Suppressor macrophage treated with lipopolysaccharide for 1 hour (primary cell): ENCODE measurements around the gene ZBTB24.
A peak's percentile ranks its signal among the peaks of the same experiment; 100 is the strongest.

Experiments
- DNase-seq, 3 donors: peaks; one replicate each; pipeline ENCODE4 v3.0.0-alpha.2; 2020 to 2022

The ZBTB24 gene

DNA sequence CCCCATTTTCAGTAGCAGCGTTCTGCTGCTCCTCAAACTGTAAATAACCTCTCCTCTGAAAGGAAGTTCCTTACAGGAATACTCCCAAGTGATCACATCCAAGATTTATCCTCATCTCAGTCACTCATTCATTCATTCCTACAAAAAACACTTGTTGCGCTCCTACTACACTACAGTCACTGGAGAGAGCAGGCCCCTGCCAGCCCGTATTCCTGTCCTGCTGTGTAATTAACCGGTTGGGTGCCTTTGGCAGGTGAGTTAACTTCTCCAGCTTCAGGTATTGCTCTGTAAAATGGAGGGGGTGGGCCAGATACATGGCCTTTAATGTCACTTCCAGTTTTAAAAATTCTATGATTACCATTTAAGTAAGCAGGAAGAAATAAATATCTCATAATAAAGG lies 15.0 kb upstream of the ZBTB24 start:
- no peak for DNase-seq

GRCh38 chr6:109496036-109496772 lies 13.2 kb upstream of the ZBTB24 start:
- no peak for DNase-seq

DNA sequence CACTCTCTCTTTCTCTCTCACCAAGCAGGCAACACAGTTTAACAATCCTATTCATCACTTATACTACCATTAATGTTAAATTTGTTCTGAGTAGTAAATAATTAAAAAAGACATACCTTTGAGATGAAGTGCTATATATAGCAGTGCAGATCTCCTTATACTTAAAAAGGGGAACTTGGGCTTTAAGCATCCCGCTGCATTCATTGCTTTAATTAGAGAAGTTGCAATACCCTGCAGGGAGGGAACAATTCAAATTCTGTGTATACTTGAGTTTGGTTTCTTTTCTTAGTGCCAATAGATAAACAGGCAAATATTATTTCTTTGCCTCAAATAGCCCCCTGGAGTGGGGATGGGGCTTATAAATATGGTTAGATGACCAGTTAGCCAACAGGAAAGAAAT lies 10.8 kb upstream of the ZBTB24 start:
- DNase-seq: peak; percentile 45 to 58 (median 56)

DNA sequence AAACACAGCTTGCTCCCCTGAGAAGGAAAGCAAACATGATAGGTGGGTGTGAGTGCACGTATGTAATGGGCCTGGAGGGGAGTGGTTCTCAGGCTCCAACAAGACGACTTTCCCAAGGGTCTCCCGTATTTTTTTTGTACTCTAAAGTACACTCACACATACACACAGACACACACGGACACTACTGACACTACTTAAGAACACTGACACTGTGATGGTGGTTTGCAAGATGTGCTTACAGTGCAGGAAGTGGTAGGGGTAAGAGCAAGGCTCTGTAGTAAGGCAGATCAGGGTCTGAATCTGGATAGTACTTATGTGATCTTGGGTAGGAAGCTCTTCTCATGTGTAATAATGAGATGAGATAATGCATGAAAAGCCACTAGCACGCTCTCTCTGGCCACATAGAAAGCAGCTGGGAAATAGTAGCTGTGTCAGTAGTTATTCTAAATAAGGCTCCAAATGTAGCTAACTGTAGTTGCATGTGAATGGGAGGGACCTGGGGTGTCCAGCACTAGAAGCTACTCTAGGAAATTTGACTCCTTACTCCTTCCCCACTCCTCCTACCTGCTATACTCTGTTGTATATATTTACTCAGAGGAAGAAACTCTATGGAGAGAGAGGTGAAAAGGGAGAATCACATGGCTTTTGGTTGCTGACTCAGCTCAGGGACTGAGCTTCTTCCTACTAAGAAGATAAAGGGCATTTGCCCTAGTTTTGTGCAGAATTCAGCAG lies 8.4 kb upstream of the ZBTB24 start:
- DNase-seq: no peak

DNA sequence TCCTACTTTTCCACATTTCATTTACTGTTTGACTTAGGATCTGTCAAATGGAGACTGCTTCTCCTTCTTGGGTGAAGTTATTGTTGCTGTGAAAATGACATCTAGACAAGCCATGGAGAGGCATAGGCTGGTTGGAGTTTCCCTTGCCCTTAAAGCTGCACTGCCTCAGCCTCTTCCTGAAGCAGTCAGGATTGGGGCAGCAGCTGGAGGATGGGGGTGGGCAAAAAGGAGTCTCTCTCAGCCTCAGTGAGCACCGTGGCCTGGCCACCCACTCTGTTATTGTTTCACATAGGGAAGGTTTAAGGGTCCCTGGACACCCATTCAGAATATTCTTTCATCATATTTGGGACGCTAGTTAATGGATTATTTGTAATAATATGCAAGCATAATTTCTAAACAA lies 7.7 kb upstream of the ZBTB24 start:
- no peak for DNase-seq

- DNase-seq: no peak
Observed at GRCh38 chr6:109488001-109488400, 5.0 kb upstream of the ZBTB24 start.

DNA sequence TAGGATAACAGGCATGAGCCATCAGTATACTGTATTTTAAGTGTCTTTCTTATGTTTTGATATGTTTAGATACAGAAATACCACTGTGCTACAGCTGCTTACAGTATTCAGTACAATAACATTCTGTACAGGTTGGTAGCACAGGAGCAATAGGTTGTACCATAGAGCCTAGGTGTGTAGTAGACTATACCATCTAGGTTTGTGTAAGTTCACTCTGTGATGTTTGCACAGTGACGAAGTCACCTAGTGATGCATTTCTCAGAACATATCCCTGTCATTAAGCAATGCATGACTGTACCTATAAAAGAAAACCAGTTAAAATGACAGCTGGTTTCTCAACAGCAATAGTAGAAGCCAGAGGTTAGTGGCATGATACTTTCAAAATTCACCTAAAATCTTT lies 3.0 kb upstream of the ZBTB24 start:
- DNase-seq: no peak

GRCh38 chr6:109485266-109485935 lies 2.4 kb upstream of the ZBTB24 start:
- DNase-seq: no peak

GRCh38 chr6:109484122-109484521 lies 1.1 kb upstream of the ZBTB24 start:
- DNase-seq: no peak

DNA sequence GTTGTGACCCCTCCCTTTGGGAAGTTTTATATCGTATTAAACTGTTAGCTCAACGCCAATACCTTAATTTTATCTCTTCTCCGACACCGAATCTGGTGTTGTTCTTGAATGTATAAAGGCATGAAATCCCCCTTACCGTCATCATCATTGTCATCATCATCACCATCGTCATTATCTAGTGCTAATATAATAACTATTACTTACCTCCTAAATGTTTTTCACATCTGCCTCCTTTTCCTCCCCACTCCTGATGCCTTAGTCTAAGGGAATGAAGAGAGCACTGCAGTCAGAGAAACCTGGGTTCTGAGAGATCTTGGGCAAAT lies 677 bp upstream of the ZBTB24 start:
- peak in 1 of 3 donors; percentile 63 for DNase-seq

DNA sequence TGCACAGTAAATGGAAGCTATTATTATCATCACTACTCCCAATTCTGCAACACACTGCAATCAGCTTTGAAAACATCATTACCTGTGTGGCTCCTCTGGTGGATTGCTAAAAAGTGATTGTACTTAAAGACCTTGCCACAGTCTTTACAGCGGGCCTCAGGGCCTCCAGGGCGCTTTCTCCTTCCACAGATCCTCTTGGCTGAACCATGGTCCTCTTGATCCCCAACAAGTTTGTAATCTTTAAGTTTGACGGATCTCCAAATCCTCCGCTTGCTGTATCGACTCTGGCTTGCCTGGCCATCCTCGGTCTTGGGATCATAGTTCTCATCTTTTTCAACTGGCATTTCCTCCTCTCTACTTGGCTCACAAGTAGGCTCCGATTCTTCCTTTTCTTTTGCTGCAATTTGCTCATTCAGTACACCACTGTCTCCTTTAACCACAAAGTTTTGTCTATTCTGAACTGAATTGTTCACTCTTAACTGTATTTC lies 2.0 kb downstream of the ZBTB24 start:
- no peak for DNase-seq

DNA sequence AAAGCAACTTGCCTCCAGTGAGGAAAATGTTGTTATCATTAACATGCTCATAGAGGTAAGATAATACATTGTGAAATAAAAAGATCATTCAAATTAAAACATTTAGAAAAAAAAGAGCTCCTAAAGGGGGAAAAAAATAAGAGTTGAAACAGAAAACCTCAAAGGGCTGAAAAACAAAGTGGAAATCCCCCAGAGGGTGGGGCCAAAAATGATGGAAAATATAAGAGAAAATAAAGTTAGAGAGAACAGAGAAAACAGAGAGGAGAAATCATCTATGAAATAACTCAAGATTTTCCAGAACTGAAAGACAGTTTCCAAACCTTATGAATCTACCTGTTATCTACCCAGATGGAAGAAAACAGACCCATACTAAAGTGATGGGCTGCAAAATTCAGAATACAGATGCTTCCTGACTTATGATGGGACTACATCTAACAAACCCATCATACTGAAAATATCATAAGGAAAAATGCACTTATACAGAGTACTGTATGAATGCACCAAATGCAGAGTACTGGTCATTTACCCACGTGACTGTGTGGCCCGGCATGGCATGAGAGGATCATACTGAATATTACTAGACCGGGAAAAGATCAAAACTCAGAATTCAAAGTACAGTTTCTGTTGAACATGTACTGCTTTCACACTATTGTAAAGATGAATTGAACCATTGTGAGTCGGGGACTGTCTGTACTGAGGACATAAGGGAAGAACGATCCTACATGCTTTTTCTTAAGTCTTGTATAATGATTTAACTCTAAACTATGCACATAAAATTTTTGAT lies 4.0 kb downstream of the ZBTB24 start:
- no peak for DNase-seq

DNA sequence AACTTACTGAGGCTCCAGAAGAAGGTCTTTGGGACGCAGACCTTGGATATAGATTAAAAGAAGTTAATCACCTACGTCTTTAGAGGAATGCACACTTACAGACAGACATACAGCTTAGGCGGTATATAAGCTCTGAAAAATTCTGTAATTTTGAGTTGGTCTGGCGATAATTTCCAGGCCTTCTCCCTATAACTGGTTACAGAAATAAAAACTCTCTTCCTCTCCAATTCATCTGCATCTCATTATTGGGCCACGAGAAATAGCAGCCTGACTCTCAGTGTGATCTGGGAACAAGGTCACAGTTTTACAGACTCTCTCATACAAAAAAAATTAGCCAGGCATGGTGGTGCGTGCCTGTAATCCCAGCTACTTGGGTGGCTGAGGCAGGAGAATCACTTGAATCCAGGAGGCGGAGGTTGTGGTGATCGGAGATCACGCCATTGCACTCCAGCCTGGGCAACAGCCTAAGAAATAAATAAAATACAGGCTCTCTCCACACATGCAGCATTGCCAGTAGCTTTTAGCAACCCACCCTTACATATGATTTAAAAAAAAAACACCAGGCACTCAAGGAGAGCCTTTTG lies 4.7 kb downstream of the ZBTB24 start:
- no peak for DNase-seq

DNA sequence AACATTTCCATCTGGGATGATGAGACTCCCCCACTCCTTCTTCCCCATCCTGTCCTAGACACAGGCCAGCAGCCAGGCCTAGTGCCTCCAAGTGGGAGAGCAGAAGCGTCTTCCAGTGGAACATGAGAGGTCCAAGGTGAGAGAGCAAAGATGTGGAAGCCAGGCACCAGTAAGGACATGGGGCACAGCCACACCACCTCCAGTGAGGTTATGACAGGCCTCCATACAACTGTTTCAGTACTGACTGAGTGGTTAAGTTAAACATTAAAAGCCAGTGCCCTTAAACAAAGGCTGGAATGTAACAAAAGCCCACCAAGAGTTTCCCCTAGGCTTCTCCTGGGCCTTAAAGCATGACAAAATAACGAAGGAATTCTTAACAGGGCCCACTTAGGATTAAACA lies 5.3 kb downstream of the ZBTB24 start:
- no peak for DNase-seq

GRCh38 chr6:109477184-109477583 lies 5.8 kb downstream of the ZBTB24 start:
- DNase-seq: no peak

DNA sequence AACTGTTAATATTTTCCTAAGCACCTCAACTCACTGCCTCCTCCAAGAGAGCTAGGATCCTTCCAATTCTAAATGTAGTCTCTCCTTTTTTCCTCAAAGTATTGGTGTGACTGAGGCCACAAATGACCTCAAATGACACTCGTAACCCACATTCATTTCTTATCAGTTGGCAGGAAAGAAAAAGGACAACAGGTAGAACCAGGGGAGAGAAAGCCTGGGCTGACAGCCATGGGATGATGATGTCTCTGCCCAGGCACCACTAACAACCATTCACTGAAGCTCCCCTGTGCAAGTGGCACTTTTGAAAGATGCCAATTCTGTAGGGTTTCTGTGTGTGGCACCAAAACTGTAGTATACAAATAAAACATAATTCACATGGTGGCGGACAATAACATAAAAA lies 7.4 kb downstream of the ZBTB24 start:
- no peak for DNase-seq

DNA sequence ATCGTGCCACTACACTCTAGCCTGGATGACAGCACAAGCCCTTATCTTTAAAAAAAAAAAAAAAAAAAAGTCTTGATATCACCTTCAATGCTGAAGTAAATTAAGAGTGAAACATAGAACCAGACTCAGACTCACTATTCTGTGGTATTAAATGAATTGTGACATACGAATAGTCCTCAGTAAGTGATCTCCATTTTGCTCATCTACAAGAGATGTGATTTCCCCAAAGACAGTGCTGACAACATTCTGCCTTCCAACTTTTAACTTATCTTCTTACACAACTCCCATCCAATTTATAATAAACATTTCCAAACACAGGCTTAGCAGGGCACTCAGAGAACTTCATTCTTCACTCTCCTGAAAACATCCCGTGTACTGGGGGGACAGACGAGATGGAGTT lies 8.0 kb downstream of the ZBTB24 start:
- no peak for DNase-seq

- no peak for DNase-seq
Observed at GRCh38 chr6:109473120-109473519, 9.9 kb downstream of the ZBTB24 start.

GRCh38 chr6:109472132-109472995 lies 10.7 kb downstream of the ZBTB24 start:
- DNase-seq: no peak

- DNase-seq: no peak
Observed at GRCh38 chr6:109471105-109471810, 11.8 kb downstream of the ZBTB24 start.

GRCh38 chr6:109469591-109470189 lies 13.3 kb downstream of the ZBTB24 start:
- DNase-seq: no peak
